ENCODE results near the gene SERPINA5.

SERPINA5 gene

GRCh38 chr14:94571395-94571794 lies 9.8 kb upstream of the SERPINA5 start:
- Histone ChIP-seq H2AFZ (ENCODE audit: low read length) (no peak overlapping the region), H3F3A (ENCODE audit: insufficient read depth, low read length) (no peaks in the 10 kb centered on the region), H3K4me1 (ENCODE audit: low read length) (no peaks in the 10 kb centered on the region), H3K9me2 (replicated peaks; ENCODE audit: insufficient read depth, low read length) (no peaks in the 10 kb centered on the region), H3K4me2 (ENCODE audit: low read depth, low read length) (no peak overlapping the region), H3K4me3 (ENCODE audit: low read length) (no peak overlapping the region), H3K36me3 (replicated peaks; ENCODE audit: insufficient read depth, low read length) (no peaks in the 10 kb centered on the region), H3K27me3 (replicated peaks; ENCODE audit: insufficient read depth, low read length) (no peaks in the 10 kb centered on the region), H3K27ac (ENCODE audit: low read length) (no peak overlapping the region), H3K79me2 (ENCODE audit: low read length) (no peaks in the 10 kb centered on the region), H3K9ac (ENCODE audit: low read length) (no peak overlapping the region), H3K9me3 (replicated peaks; ENCODE audit: insufficient read depth, low read length) (no peaks in the 10 kb centered on the region), H4K20me1 (ENCODE audit: insufficient read depth, low read length) (no peaks in the 10 kb centered on the region)
- no peak for TF ChIP-seq EZH2phosphoT487 (IDR thresholded peaks at IDR 0.05; ENCODE audit: low read length)
- TF ChIP-seq CTCF (IDR thresholded peaks at IDR 0.05; ENCODE audit: low read length), result no peak
- no peak for TF ChIP-seq EZH2 (optimal IDR thresholded peaks at IDR 0.05; ENCODE audit: low read depth, low read length)
- no peak for DNase-seq

- no peak overlapping the region for H3K9ac ChIP-seq (ENCODE audit: low read length)
- TF ChIP-seq EZH2phosphoT487 (IDR thresholded peaks at IDR 0.05; ENCODE audit: low read length) (no peak), CTCF (IDR thresholded peaks at IDR 0.05; ENCODE audit: low read length) (no peak), EZH2 (optimal IDR thresholded peaks at IDR 0.05; ENCODE audit: low read depth, low read length) (no peak)
- no peak overlapping the region for H3K4me3 ChIP-seq (ENCODE audit: low read length)
- no peak overlapping the region for H3K27ac ChIP-seq (ENCODE audit: low read length)
- H3F3A ChIP-seq (ENCODE audit: insufficient read depth, low read length), result no peaks in the 10 kb centered on the region
- no peaks in the 10 kb centered on the region for H4K20me1 ChIP-seq (ENCODE audit: insufficient read depth, low read length)
- H3K79me2 ChIP-seq (ENCODE audit: low read length), result no peaks in the 10 kb centered on the region
- no peak overlapping the region for H2AFZ ChIP-seq (ENCODE audit: low read length)
- H3K36me3 ChIP-seq (replicated peaks; ENCODE audit: insufficient read depth, low read length), result no peaks in the 10 kb centered on the region
- DNase-seq, result no peak
- no peaks in the 10 kb centered on the region for H3K9me3 ChIP-seq (replicated peaks; ENCODE audit: insufficient read depth, low read length)
- H3K27me3 ChIP-seq (replicated peaks; ENCODE audit: insufficient read depth, low read length), result no peaks in the 10 kb centered on the region
- H3K4me2 ChIP-seq (ENCODE audit: low read depth, low read length), result no peak overlapping the region
- H3K9me2 ChIP-seq (replicated peaks; ENCODE audit: insufficient read depth, low read length), result no peaks in the 10 kb centered on the region
- H3K4me1 ChIP-seq (ENCODE audit: low read length), result no peaks in the 10 kb centered on the region
Observed at GRCh38 chr14:94571950-94572349, 9.3 kb upstream of the SERPINA5 start.

GRCh38 chr14:94572637-94573303 lies 8.5 kb upstream of the SERPINA5 start:
- H3K9ac ChIP-seq (ENCODE audit: low read length), result no peak overlapping the region
- H3K36me3 ChIP-seq (replicated peaks; ENCODE audit: insufficient read depth, low read length), result no peaks in the 10 kb centered on the region

More at GRCh38 chr14:94572637-94573303, 8.5 kb upstream of the SERPINA5 start:
- H3K9me3 ChIP-seq (replicated peaks; ENCODE audit: insufficient read depth, low read length), result no peaks in the 10 kb centered on the region
- H3K79me2 ChIP-seq (ENCODE audit: low read length), result no peaks in the 10 kb centered on the region
- no peak overlapping the region for H3K4me3 ChIP-seq (ENCODE audit: low read length)
- no peak overlapping the region for H2AFZ ChIP-seq (ENCODE audit: low read length)
- H4K20me1 ChIP-seq (ENCODE audit: insufficient read depth, low read length), result no peaks in the 10 kb centered on the region
- H3F3A ChIP-seq (ENCODE audit: insufficient read depth, low read length), result no peaks in the 10 kb centered on the region
- no peaks in the 10 kb centered on the region for H3K27me3 ChIP-seq (replicated peaks; ENCODE audit: insufficient read depth, low read length)
- TF ChIP-seq EZH2phosphoT487 (IDR thresholded peaks at IDR 0.05; ENCODE audit: low read length), result no peak
- TF ChIP-seq EZH2 (optimal IDR thresholded peaks at IDR 0.05; ENCODE audit: low read depth, low read length), result no peak
- no peak for TF ChIP-seq CTCF (IDR thresholded peaks at IDR 0.05; ENCODE audit: low read length)
- no peak for DNase-seq
- no peaks in the 10 kb centered on the region for H3K4me1 ChIP-seq (ENCODE audit: low read length)
- no peak overlapping the region for H3K27ac ChIP-seq (ENCODE audit: low read length)
- no peak overlapping the region for H3K4me2 ChIP-seq (ENCODE audit: low read depth, low read length)
- H3K9me2 ChIP-seq (replicated peaks; ENCODE audit: insufficient read depth, low read length), result no peaks in the 10 kb centered on the region
